GM19099 (cell line): Measurements from ENCODE around the gene MVB12B.

Source experiments
- POLR2A ChIP-seq: IDR thresholded peaks from 3 replicates; pipeline ENCODE4 v1.6.1; 2011; ENCODE audit warnings: low read depth; ENCODE audit not compliant: insufficient read length; ENCODE audit errors: extremely low read depth

MVB12B gene

GRCh38 chr9:126516936-126517832 lies 190.6 kb downstream of the MVB12B start:
- TF ChIP-seq POLR2A, result no peak

GRCh38 chr9:126517833-126518356 lies 191.3 kb downstream of the MVB12B start:
- no peak for TF ChIP-seq POLR2A

- no peak for TF ChIP-seq POLR2A
Measured at GRCh38 chr9:126518763-126519162, 192.1 kb downstream of the MVB12B start.

- no peak for TF ChIP-seq POLR2A
Measured at GRCh38 chr9:126519660-126520420, 193.2 kb downstream of the MVB12B start.

GRCh38 chr9:126520453-126520852 lies 193.8 kb downstream of the MVB12B start:
- no peak for TF ChIP-seq POLR2A

- TF ChIP-seq POLR2A, result no peak
Measured at GRCh38 chr9:126521089-126521488, 194.5 kb downstream of the MVB12B start.

GRCh38 chr9:126521551-126521950 lies 194.9 kb downstream of the MVB12B start:
- no peak for TF ChIP-seq POLR2A

- no peak for TF ChIP-seq POLR2A
Measured at GRCh38 chr9:126521976-126522590, 195.5 kb downstream of the MVB12B start.

- TF ChIP-seq POLR2A, result no peak
Measured at GRCh38 chr9:126522612-126523356, 196.2 kb downstream of the MVB12B start.

GRCh38 chr9:126523611-126524111 lies 197.0 kb downstream of the MVB12B start:
- no peak for TF ChIP-seq POLR2A

GRCh38 chr9:126524353-126525077 lies 197.9 kb downstream of the MVB12B start:
- no peak for TF ChIP-seq POLR2A

GRCh38 chr9:126526218-126527108 lies 199.8 kb downstream of the MVB12B start:
- TF ChIP-seq POLR2A, result no peak
